OCI-M2 (cell line): Measurements from ENCODE around the gene PPP2R2C.

Experiments
- DNase-seq: peaks from one replicate; lab custom pipeline; 2025; ENCODE audit not compliant: unreplicated experiment; lab: John Stamatoyannopoulos, UW

Gene PPP2R2C

GRCh38 chr4:6272863-6273660 lies 199.4 kb downstream of the PPP2R2C start:
- DNase-seq: no peak

- no peak for DNase-seq
Measured at GRCh38 chr4:6271701-6272465, 200.5 kb downstream of the PPP2R2C start.

- no peak for DNase-seq
Measured at GRCh38 chr4:6271206-6271605, 201.2 kb downstream of the PPP2R2C start.

GRCh38 chr4:6270636-6271121 lies 201.7 kb downstream of the PPP2R2C start:
- no peak for DNase-seq
